Nephron progenitor cell (in vitro differentiated cells): ENCODE measurements around the gene AHSA1.

Experiments used
- DNase-seq: peaks from one replicate; pipeline ENCODE4 v3.0.0; 2021
- H3K27ac Mint-ChIP-seq: 2 replicates; pipeline ENCODE4 v1.8.0; 2021; ENCODE audit warnings: mild to moderate bottlenecking, moderate library complexity, mixed read lengths
- H3K27me3 Mint-ChIP-seq: 2 replicates; pipeline ENCODE4 v1.8.0; 2021; ENCODE audit warnings: mild to moderate bottlenecking, low read depth, mixed read lengths; ENCODE audit not compliant: poor library complexity
- H3K36me3 Mint-ChIP-seq: 2 replicates; pipeline ENCODE4 v1.8.0; 2021; ENCODE audit warnings: low read depth, mixed read lengths
- H3K4me1 Mint-ChIP-seq: 2 replicates; pipeline ENCODE4 v1.8.0; 2021; ENCODE audit warnings: mixed read lengths
- H3K4me3 Mint-ChIP-seq: 2 replicates; pipeline ENCODE4 v1.8.0; 2021; ENCODE audit warnings: mild to moderate bottlenecking, moderate library complexity, mixed read lengths
- H3K9me3 Mint-ChIP-seq: 2 replicates; pipeline ENCODE4 v1.8.0; 2021; ENCODE audit warnings: mild to moderate bottlenecking, moderate library complexity, mixed read lengths
- TF ChIP-seq, protein P1 (sequence below): fragments of 200-600 bp; sonication (generic); IDR thresholded peaks from 2 replicates; pipeline ENCODE4 v1.5.0; 2021; ENCODE audit warnings: antibody characterized with exemption

The AHSA1 gene

DNA sequence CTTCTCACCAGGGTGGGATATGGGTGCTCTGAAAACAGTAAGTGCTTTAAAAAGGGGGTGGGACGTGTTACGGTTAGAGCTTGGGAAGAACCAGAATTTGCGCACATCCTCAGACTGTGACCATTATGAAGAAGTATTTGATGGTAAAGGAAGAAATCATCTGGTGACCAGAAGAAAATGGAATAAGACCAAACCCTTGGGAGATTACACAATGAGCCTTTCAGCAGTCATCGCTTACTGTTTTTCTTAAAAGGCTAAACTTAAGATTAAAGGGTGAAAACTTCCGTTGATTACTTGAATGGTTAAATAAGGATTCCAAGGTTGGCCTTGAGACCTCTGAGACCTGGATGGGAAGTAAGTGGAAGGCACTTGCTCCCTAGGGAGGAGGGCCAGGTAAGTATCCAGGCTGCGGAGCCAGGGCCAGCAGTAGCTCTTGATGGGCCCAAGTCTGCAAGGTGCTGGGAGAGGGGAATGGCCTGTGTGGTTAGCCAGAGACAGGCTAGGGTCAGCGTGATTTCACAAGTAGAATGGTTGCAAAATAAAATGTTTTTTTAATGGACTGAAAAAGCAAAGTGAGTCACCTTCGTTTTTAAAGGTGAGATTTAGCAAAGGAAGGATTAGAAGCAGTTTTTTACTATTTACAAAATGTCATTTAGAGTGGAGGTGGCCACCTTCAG lies 53.7 kb downstream of the AHSA1 start:
- DNase-seq, result no peak
- Mint-ChIP-seq H3K9me3 (no peaks in the 10 kb centered on the region), H3K27ac (no peak overlapping the region), H3K36me3 (peaks cover 20% of the 10 kb centered on the region), H3K4me3 (no peak overlapping the region), H3K4me1 (no peaks in the 10 kb centered on the region), H3K27me3 (no peaks in the 10 kb centered on the region)
- TF ChIP-seq, protein P1, sequence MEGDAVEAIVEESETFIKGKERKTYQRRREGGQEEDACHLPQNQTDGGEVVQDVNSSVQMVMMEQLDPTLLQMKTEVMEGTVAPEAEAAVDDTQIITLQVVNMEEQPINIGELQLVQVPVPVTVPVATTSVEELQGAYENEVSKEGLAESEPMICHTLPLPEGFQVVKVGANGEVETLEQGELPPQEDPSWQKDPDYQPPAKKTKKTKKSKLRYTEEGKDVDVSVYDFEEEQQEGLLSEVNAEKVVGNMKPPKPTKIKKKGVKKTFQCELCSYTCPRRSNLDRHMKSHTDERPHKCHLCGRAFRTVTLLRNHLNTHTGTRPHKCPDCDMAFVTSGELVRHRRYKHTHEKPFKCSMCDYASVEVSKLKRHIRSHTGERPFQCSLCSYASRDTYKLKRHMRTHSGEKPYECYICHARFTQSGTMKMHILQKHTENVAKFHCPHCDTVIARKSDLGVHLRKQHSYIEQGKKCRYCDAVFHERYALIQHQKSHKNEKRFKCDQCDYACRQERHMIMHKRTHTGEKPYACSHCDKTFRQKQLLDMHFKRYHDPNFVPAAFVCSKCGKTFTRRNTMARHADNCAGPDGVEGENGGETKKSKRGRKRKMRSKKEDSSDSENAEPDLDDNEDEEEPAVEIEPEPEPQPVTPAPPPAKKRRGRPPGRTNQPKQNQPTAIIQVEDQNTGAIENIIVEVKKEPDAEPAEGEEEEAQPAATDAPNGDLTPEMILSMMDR, result no peak

- no peaks in the 10 kb centered on the region for H3K9me3 Mint-ChIP-seq
- DNase-seq, result no peak
- TF ChIP-seq, protein P1, result no peak
- no peak overlapping the region for H3K27ac Mint-ChIP-seq
- no peak overlapping the region for H3K4me3 Mint-ChIP-seq
- no peaks in the 10 kb centered on the region for H3K4me1 Mint-ChIP-seq
- peaks cover 45% of the 10 kb centered on the region for H3K36me3 Mint-ChIP-seq
- no peaks in the 10 kb centered on the region for H3K27me3 Mint-ChIP-seq
These were observed 58.2 kb downstream of the AHSA1 start for GRCh38 chr14:77516126-77516525.
